Measurements from ENCODE around the gene SDCCAG8.

Gene SDCCAG8

GRCh38 chr1:243513726-243514491 lies 258.1 kb downstream of the SDCCAG8 start:
- DNase-seq = no peak

- DNase-seq = no peak
Measured at GRCh38 chr1:243514927-243515326, 259.1 kb downstream of the SDCCAG8 start.

- no peak for DNase-seq
Measured at GRCh38 chr1:243520831-243521230, 265.0 kb downstream of the SDCCAG8 start.

- DNase-seq = no peak
Measured at GRCh38 chr1:243523766-243524165, 267.9 kb downstream of the SDCCAG8 start.

- DNase-seq = no peak
Measured at GRCh38 chr1:243525085-243525487, 269.2 kb downstream of the SDCCAG8 start.

- no peak for DNase-seq
Measured at GRCh38 chr1:243526180-243526579, 270.3 kb downstream of the SDCCAG8 start.

- no peak for DNase-seq
Measured at GRCh38 chr1:243528459-243529121, 272.7 kb downstream of the SDCCAG8 start.

GRCh38 chr1:243529512-243529911 lies 273.7 kb downstream of the SDCCAG8 start:
- no peak for DNase-seq

GRCh38 chr1:243535014-243535413 lies 279.2 kb downstream of the SDCCAG8 start:
- no peak for DNase-seq

- no peak for DNase-seq
Measured at GRCh38 chr1:243539636-243540035, 283.8 kb downstream of the SDCCAG8 start.

GRCh38 chr1:243542739-243543415 lies 287.0 kb downstream of the SDCCAG8 start:
- no peak for DNase-seq

- no peak for DNase-seq
Measured at GRCh38 chr1:243543501-243543900, 287.7 kb downstream of the SDCCAG8 start.

GRCh38 chr1:243546457-243546856 lies 290.6 kb downstream of the SDCCAG8 start:
- DNase-seq = no peak

- DNase-seq = no peak
Measured at GRCh38 chr1:243547891-243548290, 292.1 kb downstream of the SDCCAG8 start.

GRCh38 chr1:243548516-243548915 lies 292.7 kb downstream of the SDCCAG8 start:
- no peak for DNase-seq

- DNase-seq = no peak
Measured at GRCh38 chr1:243549108-243549507, 293.3 kb downstream of the SDCCAG8 start.

Measured in NCI-H146 (cell line).